Central memory CD8-positive, alpha-beta T cell (primary cell): ENCODE data around the gene CELA2B.
"Not testable (repeated sequence)": the region's sequence is repeated elsewhere in the genome, so short reads cannot be mapped to it uniquely, and the experiment has no call there.

Source experiments
- ATAC-seq: fragments of 150-1000 bp; cut with Tn5 transposase; replicated peaks from 2 replicates; pipeline ENCODE4 v1.10.0; 2022; ENCODE audit warnings: mild to moderate bottlenecking, moderate FRiP score, moderate number of reproducible peaks; ENCODE audit not compliant: poor library complexity, severe bottlenecking; ENCODE audit errors: extremely low read depth
- DNase-seq, 2 donors: peaks; one replicate each; pipeline ENCODE4 v3.0.0; 2021; ENCODE audit warnings: low spot score in 2 of 2
- H3K27ac Mint-ChIP-seq: one replicate; pipeline ENCODE4 v1.8.0; 2022; ENCODE audit warnings: low read depth, mild to moderate bottlenecking, moderate library complexity, mixed read lengths
- H3K27me3 Mint-ChIP-seq: one replicate; pipeline ENCODE4 v1.8.0; 2022; ENCODE audit warnings: mixed read lengths
- H3K36me3 Mint-ChIP-seq: one replicate; pipeline ENCODE4 v1.8.0; 2022; ENCODE audit warnings: mild to moderate bottlenecking, moderate library complexity, mixed read lengths; ENCODE audit not compliant: insufficient read depth
- H3K4me1 Mint-ChIP-seq: one replicate; pipeline ENCODE4 v1.8.0; 2022; ENCODE audit warnings: mixed read lengths
- H3K4me3 Mint-ChIP-seq: one replicate; pipeline ENCODE4 v1.8.0; 2022; ENCODE audit warnings: mild to moderate bottlenecking, moderate library complexity, mixed read lengths
- H3K9me3 Mint-ChIP-seq: one replicate; pipeline ENCODE4 v1.8.0; 2022; ENCODE audit warnings: mixed read lengths

The CELA2B gene

GRCh38 chr1:15449567-15449966 lies 26.3 kb upstream of the CELA2B start:
- peaks cover 4% of the 10 kb centered on the region for H3K36me3 Mint-ChIP-seq
- no peak for ATAC-seq
- no peak overlapping the region for H3K4me3 Mint-ChIP-seq
- H3K9me3 Mint-ChIP-seq = no peaks in the 10 kb centered on the region
- H3K4me1 Mint-ChIP-seq = no peaks in the 10 kb centered on the region
- no peak for DNase-seq
- H3K27ac Mint-ChIP-seq = no peak overlapping the region
- H3K27me3 Mint-ChIP-seq = peaks cover 37% of the 10 kb centered on the region

- no peak for ATAC-seq
- no peaks in the 10 kb centered on the region for H3K9me3 Mint-ChIP-seq
- peaks cover 4% of the 10 kb centered on the region for H3K36me3 Mint-ChIP-seq
- no peak overlapping the region for H3K4me3 Mint-ChIP-seq
- no peak for DNase-seq
- peaks cover 45% of the 10 kb centered on the region for H3K27me3 Mint-ChIP-seq
- H3K4me1 Mint-ChIP-seq = no peaks in the 10 kb centered on the region
- H3K27ac Mint-ChIP-seq = no peak overlapping the region
These were observed 24.7 kb upstream of the CELA2B start for GRCh38 chr1:15451014-15451722.

- no peaks in the 10 kb centered on the region for H3K9me3 Mint-ChIP-seq
- no peak overlapping the region for H3K4me3 Mint-ChIP-seq
- H3K27me3 Mint-ChIP-seq = peaks cover 50% of the 10 kb centered on the region
- DNase-seq (no peak), ATAC-seq (no peak)
- no peaks in the 10 kb centered on the region for H3K4me1 Mint-ChIP-seq
- H3K27ac Mint-ChIP-seq = no peak overlapping the region
- peaks cover 4% of the 10 kb centered on the region for H3K36me3 Mint-ChIP-seq
These were observed 23.7 kb upstream of the CELA2B start for GRCh38 chr1:15452216-15452615.

- H3K4me1 Mint-ChIP-seq = no peaks in the 10 kb centered on the region
- no peak for ATAC-seq
- H3K27me3 Mint-ChIP-seq = peaks cover 48% of the 10 kb centered on the region
- peaks cover 3% of the 10 kb centered on the region for H3K36me3 Mint-ChIP-seq
- no peak overlapping the region for H3K27ac Mint-ChIP-seq
- H3K9me3 Mint-ChIP-seq = no peaks in the 10 kb centered on the region
- no peak for DNase-seq
- H3K4me3 Mint-ChIP-seq = no peak overlapping the region
These were observed 22.9 kb upstream of the CELA2B start for GRCh38 chr1:15452866-15453571.

GRCh38 chr1:15453734-15454133 lies 22.2 kb upstream of the CELA2B start:
- ATAC-seq (no peak), DNase-seq (no peak)
- Mint-ChIP-seq H3K9me3 (no peaks in the 10 kb centered on the region), H3K36me3 (peaks cover 3% of the 10 kb centered on the region), H3K4me3 (no peak overlapping the region), H3K4me1 (no peaks in the 10 kb centered on the region), H3K27me3 (peaks cover 48% of the 10 kb centered on the region), H3K27ac (no peak overlapping the region)

GRCh38 chr1:15454256-15454655 lies 21.6 kb upstream of the CELA2B start:
- Mint-ChIP-seq H3K9me3 (no peaks in the 10 kb centered on the region), H3K27me3 (peaks cover 47% of the 10 kb centered on the region), H3K36me3 (peaks cover 3% of the 10 kb centered on the region), H3K4me3 (no peak overlapping the region), H3K4me1 (no peaks in the 10 kb centered on the region), H3K27ac (no peak overlapping the region)
- DNase-seq (no peak), ATAC-seq (no peak)

GRCh38 chr1:15455522-15455921 lies 20.4 kb upstream of the CELA2B start:
- no peak for ATAC-seq
- peaks cover 3% of the 10 kb centered on the region for H3K36me3 Mint-ChIP-seq
- H3K9me3 Mint-ChIP-seq = no peaks in the 10 kb centered on the region
- H3K27me3 Mint-ChIP-seq = peaks cover 43% of the 10 kb centered on the region
- no peaks in the 10 kb centered on the region for H3K4me1 Mint-ChIP-seq
- H3K27ac Mint-ChIP-seq = no peak overlapping the region
- no peak overlapping the region for H3K4me3 Mint-ChIP-seq
- no peak for DNase-seq

GRCh38 chr1:15456313-15456954 lies 19.5 kb upstream of the CELA2B start, which contains the start of gene CELA2A:
Gene CELA2A, plus strand, starts transcription at chr1:15456732. Its CDS starts 22 bp downstream, at chr1:15456754.
- Mint-ChIP-seq H3K36me3 (no peaks in the 10 kb centered on the region), H3K4me1 (no peaks in the 10 kb centered on the region), H3K9me3 (no peaks in the 10 kb centered on the region), H3K27me3 (peaks cover 37% of the 10 kb centered on the region), H3K4me3 (no peak within 1 kb of the TSS), H3K27ac (no peak within 1 kb of the TSS)
- DNase-seq (no peak), ATAC-seq (no peak)

GRCh38 chr1:15457585-15457984 lies 18.3 kb upstream of the CELA2B start:
- H3K27me3 Mint-ChIP-seq = peaks cover 31% of the 10 kb centered on the region

GRCh38 chr1:15458388-15458787 lies 17.5 kb upstream of the CELA2B start:
- not testable (repeated sequence) for H3K4me3 Mint-ChIP-seq, H3K36me3 Mint-ChIP-seq, H3K9me3 Mint-ChIP-seq, H3K4me1 Mint-ChIP-seq, ATAC-seq, DNase-seq, H3K27ac Mint-ChIP-seq
- peaks cover 31% of the 10 kb centered on the region for H3K27me3 Mint-ChIP-seq

More at GRCh38 chr1:15457585-15457984, 18.3 kb upstream of the CELA2B start:
- Mint-ChIP-seq H3K9me3 (no peaks in the 10 kb centered on the region), H3K4me3 (no peak overlapping the region), H3K27ac (no peak overlapping the region), H3K4me1 (no peaks in the 10 kb centered on the region), H3K36me3 (peaks cover 1% of the 10 kb centered on the region)
- ATAC-seq (no peak), DNase-seq (no peak)

- no peak overlapping the region for H3K27ac Mint-ChIP-seq
- DNase-seq = no peak
- H3K9me3 Mint-ChIP-seq = no peaks in the 10 kb centered on the region
- peaks cover 1% of the 10 kb centered on the region for H3K36me3 Mint-ChIP-seq
- ATAC-seq = no peak
- no peak overlapping the region for H3K4me3 Mint-ChIP-seq
- no peaks in the 10 kb centered on the region for H3K4me1 Mint-ChIP-seq
- H3K27me3 Mint-ChIP-seq = peaks cover 31% of the 10 kb centered on the region
These were observed 15.9 kb upstream of the CELA2B start for GRCh38 chr1:15459771-15460707.

GRCh38 chr1:15460708-15461095 lies 15.2 kb upstream of the CELA2B start:
- no peaks in the 10 kb centered on the region for H3K9me3 Mint-ChIP-seq
- no peak overlapping the region for H3K4me3 Mint-ChIP-seq
- H3K27me3 Mint-ChIP-seq = peaks cover 30% of the 10 kb centered on the region
- ATAC-seq (no peak), DNase-seq (no peak)
- no peaks in the 10 kb centered on the region for H3K4me1 Mint-ChIP-seq
- no peak overlapping the region for H3K27ac Mint-ChIP-seq
- H3K36me3 Mint-ChIP-seq = peaks cover 1% of the 10 kb centered on the region
